Measurements from ENCODE around the gene ARHGAP23.

The ARHGAP23 gene

GRCh38 chr17:38549285-38549684 is 121.0 kb downstream of the ARHGAP23 start:
- DNase-seq (ENCODE audit: low spot score), result no peak

GRCh38 chr17:38550661-38551060 is 122.4 kb downstream of the ARHGAP23 start:
- DNase-seq (ENCODE audit: low spot score), result no peak

DNA sequence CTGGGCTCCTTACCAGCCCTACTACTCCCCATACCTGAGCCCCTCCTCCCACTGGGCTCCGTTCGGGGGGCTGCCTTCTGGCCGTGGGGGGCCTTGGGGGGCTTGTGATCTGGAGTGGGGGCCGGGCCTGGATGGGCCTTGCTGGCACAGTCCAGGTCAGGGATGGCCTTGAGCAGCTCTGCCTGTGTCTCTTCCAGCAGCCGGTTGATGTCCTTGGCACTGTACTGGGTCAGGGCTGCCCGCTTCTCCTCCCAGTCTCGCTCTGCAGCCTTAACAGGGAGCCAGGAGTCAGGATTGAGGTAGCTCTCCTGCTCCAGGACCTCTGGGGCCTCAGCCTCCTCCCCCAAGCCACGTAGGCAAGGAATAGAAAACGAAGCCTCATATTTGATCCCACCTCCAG is 122.9 kb downstream of the ARHGAP23 start:
- no peak for DNase-seq (ENCODE audit: low spot score)

GRCh38 chr17:38552343-38552742 is 124.1 kb downstream of the ARHGAP23 start:
- no peak for DNase-seq (ENCODE audit: low spot score)

GRCh38 chr17:38554430-38555350 is 126.4 kb downstream of the ARHGAP23 start:
- DNase-seq (ENCODE audit: low spot score), result no peak

DNA sequence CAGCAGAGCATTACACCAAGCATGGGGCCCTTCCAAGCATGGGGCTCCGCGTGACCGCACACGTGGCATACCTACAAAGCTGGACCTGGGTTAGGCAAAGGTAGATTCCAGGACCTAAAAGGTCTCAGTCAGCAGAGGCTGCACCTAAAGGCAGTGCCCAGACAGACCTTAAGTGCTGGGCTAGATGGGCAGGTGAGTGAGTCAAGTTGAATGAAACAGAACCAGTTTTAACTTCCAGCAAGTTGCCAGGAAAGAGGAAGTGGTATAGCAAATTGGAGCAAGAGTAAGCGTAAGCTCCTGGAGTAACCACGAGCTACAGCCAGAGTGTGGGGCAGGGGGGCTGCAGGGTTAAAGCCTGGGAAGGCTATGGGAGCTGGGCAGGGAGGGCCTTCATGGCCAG is 128.0 kb downstream of the ARHGAP23 start:
- DNase-seq (ENCODE audit: low spot score), result no peak

- no peak for DNase-seq (ENCODE audit: low spot score)
Measured at GRCh38 chr17:38557396-38557795, 129.1 kb downstream of the ARHGAP23 start.

DNA sequence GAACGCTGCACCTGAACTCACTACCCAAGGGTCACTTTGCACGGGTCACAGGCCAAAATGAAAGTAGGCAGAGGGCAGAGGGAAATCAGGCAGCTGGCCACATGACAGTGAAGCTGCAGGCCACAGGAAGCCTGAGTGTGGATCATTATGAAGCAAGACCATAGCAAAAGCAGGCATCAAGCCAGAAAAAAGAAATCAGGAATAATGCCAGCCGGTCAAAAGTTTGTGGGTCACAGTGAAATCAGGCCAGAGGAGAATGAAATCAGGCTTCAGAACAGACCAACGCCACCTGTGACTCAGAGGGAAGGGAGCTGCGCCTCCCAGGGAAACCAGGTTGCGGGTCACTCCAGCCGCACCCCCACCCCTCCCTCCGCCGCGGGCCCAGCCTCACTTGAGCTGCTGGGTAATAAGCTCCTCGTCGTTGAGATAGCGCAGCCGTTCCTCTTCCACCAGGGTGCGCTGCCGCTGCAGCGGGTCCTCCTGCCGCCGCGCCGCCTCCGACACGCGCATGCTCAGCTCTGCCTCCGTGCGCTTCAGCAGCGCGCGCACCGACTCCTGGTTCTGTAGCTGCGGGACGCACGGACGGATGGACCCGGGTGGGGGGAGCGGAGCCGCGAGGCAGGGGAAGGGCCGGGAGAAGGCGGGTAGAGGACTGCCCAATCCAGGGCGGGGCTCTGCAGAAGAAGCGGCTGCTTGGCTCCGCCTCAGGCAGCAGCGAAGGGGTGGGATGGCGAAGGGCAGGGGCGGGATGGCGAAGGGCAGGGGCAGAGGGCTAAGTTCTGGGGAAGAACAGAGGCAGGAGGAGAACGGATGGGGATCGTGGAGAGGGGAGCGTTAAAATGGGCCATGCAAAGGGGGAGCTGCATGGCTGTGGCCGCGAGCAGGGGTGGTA is 129.8 kb downstream of the ARHGAP23 start:
- DNase-seq (ENCODE audit: low spot score), result peak; percentile 77

- no peak for DNase-seq (ENCODE audit: low spot score)
Measured at GRCh38 chr17:38558728-38559050, 130.4 kb downstream of the ARHGAP23 start.

DNA sequence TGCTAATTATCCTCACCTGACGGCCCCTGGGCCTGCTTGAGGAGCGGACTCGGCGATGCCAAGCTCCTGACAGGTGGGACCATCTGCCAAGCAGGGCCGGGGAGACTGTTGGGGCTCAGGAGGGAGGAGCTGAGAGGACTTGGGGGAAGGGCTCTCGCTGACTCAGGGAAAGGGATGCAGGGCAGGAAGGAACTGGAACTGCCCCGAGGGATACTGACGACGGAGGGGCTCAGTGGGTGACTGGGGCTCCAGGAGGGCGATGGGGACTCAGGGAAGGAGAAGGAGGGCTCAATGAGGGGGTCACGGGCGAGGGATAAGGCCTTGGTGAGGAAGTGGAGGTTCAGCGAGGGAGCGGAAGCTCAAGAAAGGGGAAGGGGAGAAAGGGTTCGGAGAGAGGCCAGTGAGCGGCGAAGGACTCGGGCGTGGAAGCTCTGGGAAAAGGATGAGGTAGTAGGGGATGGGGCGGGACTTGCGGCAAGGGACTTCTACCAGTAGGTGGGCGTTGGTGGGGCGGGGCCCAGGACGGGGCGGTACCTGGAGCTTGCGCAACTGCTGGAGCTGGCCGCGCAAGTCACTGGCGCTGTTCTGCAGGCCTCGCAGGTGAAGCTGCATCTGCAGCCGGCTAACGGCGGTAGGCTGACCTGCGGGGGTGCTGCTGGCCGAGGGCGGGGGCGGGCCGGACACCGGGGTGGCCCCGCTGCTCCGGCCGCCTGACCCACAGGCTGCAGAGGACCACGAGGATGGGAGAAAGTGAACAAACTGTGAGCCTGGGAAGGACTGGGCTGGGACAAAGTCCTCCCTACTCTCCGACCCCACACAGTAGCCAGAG is 131.0 kb downstream of the ARHGAP23 start:
- no peak for DNase-seq (ENCODE audit: low spot score)

DNA sequence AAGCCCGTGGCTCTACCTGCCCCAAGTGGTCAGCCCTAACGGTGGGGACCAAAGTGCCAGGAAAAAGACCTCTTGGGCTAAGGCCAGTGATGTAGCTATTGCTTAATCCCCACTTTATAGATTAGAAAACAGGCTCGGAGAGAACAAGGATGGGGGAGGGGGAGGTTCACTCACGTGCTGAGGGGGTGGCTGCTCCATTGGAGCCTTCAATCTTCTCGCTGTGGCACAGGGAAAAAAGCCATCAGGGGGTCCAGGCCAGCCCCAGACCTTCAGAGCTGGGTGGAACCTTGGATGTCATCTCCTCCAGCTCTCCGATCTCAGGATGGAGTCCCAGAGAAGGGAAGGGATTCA is 131.6 kb downstream of the ARHGAP23 start:
- no peak for DNase-seq (ENCODE audit: low spot score)

GRCh38 chr17:38560503-38561318 is 132.4 kb downstream of the ARHGAP23 start:
- no peak for DNase-seq (ENCODE audit: low spot score)

GRCh38 chr17:38561416-38562214 is 133.4 kb downstream of the ARHGAP23 start:
- no peak for DNase-seq (ENCODE audit: low spot score)
